ENCODE results near the gene SSTR4.

SSTR4 gene

DNA sequence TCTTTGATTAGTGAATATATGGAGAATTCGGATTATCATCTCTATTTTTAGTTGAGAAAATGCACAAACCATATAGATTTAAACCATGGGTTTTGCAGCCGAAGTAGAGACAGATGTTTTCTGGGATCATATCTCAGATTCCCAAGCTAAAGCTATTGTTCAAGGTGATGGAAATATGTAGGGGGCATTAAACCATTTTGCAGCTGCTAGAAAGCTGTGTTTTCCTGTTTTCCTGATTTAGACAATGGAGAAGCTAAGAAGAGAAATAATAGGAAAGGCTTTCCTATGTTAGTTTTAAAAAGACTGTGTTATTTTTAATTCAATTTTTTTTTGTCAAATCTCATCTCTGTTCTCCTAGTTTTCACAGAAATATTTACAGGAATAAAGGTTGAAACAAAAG lies 44.8 kb downstream of the SSTR4 start:
- H3K4me2 ChIP-seq (ENCODE audit: low read length), result no peak overlapping the region
- H3K79me2 ChIP-seq (ENCODE audit: control insufficient read depth, insufficient read depth, low read length, poor library complexity), result no peaks in the 10 kb centered on the region
- DNase-seq, result no peak
- H4K91ac ChIP-seq (ENCODE audit: low read depth, low read length), result no peak overlapping the region
- no peak overlapping the region for H2BK12ac ChIP-seq (ENCODE audit: low read length)
- no peaks in the 10 kb centered on the region for H3K27me3 ChIP-seq (ENCODE audit: insufficient read depth, low read length)
- no peak overlapping the region for H2BK120ac ChIP-seq (ENCODE audit: insufficient read depth, low read length, poor library complexity)
- no CpG with 5 or more reads among the region's 2 CpGs for WGBS (ENCODE audit: extremely low coverage, insufficient coverage, insufficient read length)
- no peak overlapping the region for H4K12ac ChIP-seq (ENCODE audit: low read depth, low read length)
- H3K18ac ChIP-seq (ENCODE audit: low read length), result no peak overlapping the region
- H3K4me3 ChIP-seq (ENCODE audit: low read depth, low read length), result no peak overlapping the region
- no peaks in the 10 kb centered on the region for H3K9me3 ChIP-seq (ENCODE audit: insufficient read depth, low read depth, low read length)
- H4K8ac ChIP-seq (ENCODE audit: low read depth, low read length), result no peak overlapping the region
- H2AFZ ChIP-seq (ENCODE audit: insufficient read depth, low read length, poor library complexity), result no peak overlapping the region
- H3K14ac ChIP-seq (ENCODE audit: low read length), result no peak overlapping the region
- H3K4ac ChIP-seq (ENCODE audit: low read depth, low read length), result no peak overlapping the region
- no peaks in the 10 kb centered on the region for H3K4me1 ChIP-seq (ENCODE audit: control insufficient read depth in 1 of 2, insufficient read depth in 2 of 2, low read length in 2 of 2)
- no peak overlapping the region for H2AK5ac ChIP-seq (ENCODE audit: low read length)
- H3K27ac ChIP-seq (ENCODE audit: low read depth, low read length), result no peak overlapping the region
- H3K79me1 ChIP-seq (ENCODE audit: low read length), result no peaks in the 10 kb centered on the region
- H3K9ac ChIP-seq (ENCODE audit: low read length), result no peak overlapping the region
- H3K36me3 ChIP-seq (ENCODE audit: control insufficient read depth in 1 of 2, insufficient read depth in 2 of 2, low read length in 2 of 2), result no peaks in the 10 kb centered on the region
- H2BK5ac ChIP-seq (ENCODE audit: low read depth, low read length, poor library complexity), result no peak overlapping the region
- H3K23ac ChIP-seq (ENCODE audit: low read length), result no peak overlapping the region

DNA sequence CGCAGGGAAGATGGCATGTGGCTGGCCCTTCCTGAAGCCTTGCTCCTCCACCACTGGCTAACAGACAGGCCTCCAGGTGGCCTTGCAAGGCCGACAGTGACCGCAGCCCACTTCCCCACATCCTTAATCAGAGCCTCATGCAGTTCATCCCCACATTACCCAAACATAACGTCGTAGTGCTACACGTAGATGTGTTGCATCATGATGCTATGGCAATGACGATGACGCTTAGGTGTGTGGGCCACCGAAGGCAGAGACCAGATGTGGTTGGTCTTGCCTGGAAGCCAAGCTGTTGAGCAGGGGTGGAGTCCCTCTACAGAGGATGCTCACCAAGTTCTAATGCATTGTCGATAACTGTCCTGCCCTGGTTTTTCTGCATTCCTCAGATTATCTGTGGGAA lies 45.4 kb downstream of the SSTR4 start:
- no peaks in the 10 kb centered on the region for H3K27me3 ChIP-seq (ENCODE audit: insufficient read depth, low read length)
- no CpG with 5 or more reads among the region's 10 CpGs for WGBS (ENCODE audit: extremely low coverage, insufficient coverage, insufficient read length)
- H3K4me3 ChIP-seq (ENCODE audit: low read depth, low read length), result no peak overlapping the region
- H3K18ac ChIP-seq (ENCODE audit: low read length), result no peak overlapping the region
- no peak for DNase-seq
- H4K8ac ChIP-seq (ENCODE audit: low read depth, low read length), result no peak overlapping the region
- no peak overlapping the region for H2BK5ac ChIP-seq (ENCODE audit: low read depth, low read length, poor library complexity)
- H3K4me2 ChIP-seq (ENCODE audit: low read length), result no peak overlapping the region
- H3K9me3 ChIP-seq (ENCODE audit: insufficient read depth, low read depth, low read length), result no peaks in the 10 kb centered on the region
- no peak overlapping the region for H2AFZ ChIP-seq (ENCODE audit: insufficient read depth, low read length, poor library complexity)
- H3K14ac ChIP-seq (ENCODE audit: low read length), result no peak overlapping the region
- no peak overlapping the region for H3K9ac ChIP-seq (ENCODE audit: low read length)
- no peaks in the 10 kb centered on the region for H3K79me2 ChIP-seq (ENCODE audit: control insufficient read depth, insufficient read depth, low read length, poor library complexity)
- H3K79me1 ChIP-seq (ENCODE audit: low read length), result no peaks in the 10 kb centered on the region
- no peak overlapping the region for H3K4ac ChIP-seq (ENCODE audit: low read depth, low read length)
- H2BK120ac ChIP-seq (ENCODE audit: insufficient read depth, low read length, poor library complexity), result no peak overlapping the region
- no peak overlapping the region for H3K27ac ChIP-seq (ENCODE audit: low read depth, low read length)
- no peak overlapping the region for H2BK12ac ChIP-seq (ENCODE audit: low read length)
- H3K4me1 ChIP-seq (ENCODE audit: control insufficient read depth in 1 of 2, insufficient read depth in 2 of 2, low read length in 2 of 2), result no peaks in the 10 kb centered on the region
- no peak overlapping the region for H4K91ac ChIP-seq (ENCODE audit: low read depth, low read length)
- H4K12ac ChIP-seq (ENCODE audit: low read depth, low read length), result no peak overlapping the region
- H3K36me3 ChIP-seq (ENCODE audit: control insufficient read depth in 1 of 2, insufficient read depth in 2 of 2, low read length in 2 of 2), result no peaks in the 10 kb centered on the region
- H3K23ac ChIP-seq (ENCODE audit: low read length), result no peak overlapping the region
- no peak overlapping the region for H2AK5ac ChIP-seq (ENCODE audit: low read length)

DNA sequence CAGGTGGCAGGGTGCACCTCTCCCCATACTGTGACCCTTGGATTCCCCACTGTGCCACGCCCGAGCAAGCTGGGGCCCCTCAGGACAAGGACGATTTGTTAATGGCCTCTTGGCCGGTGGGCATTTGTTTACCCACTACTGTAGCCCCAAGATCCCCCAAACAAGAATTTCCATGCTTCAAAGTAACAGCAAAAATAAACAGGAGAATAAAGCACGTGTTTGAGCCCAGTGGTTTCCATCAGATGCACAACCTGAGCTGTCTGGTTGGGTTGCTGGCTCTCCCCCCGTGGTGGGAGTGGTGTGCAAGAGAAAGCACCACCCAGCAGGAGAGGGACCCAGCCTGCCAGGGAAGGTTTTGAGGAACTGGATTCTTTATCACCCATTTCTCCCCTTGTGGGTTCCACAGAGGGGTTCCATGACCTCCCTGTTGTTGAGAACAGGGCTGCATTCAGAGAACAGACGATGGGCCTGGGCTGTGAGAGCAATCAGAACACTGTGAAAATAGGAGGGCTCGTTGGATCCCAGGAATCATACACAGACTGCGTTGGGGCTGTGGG lies 46.2 kb downstream of the SSTR4 start:
- Histone ChIP-seq H3K4me2 (ENCODE audit: low read length) (no peak overlapping the region), H3K4ac (ENCODE audit: low read depth, low read length) (no peak overlapping the region), H3K23ac (ENCODE audit: low read length) (no peak overlapping the region), H3K79me1 (ENCODE audit: low read length) (no peaks in the 10 kb centered on the region), H2AK5ac (ENCODE audit: low read length) (no peak overlapping the region), H2BK120ac (ENCODE audit: insufficient read depth, low read length, poor library complexity) (no peak overlapping the region), H2BK12ac (ENCODE audit: low read length) (no peak overlapping the region), H3K4me3 (ENCODE audit: low read depth, low read length) (no peak overlapping the region), H4K8ac (ENCODE audit: low read depth, low read length) (no peak overlapping the region), H2BK5ac (ENCODE audit: low read depth, low read length, poor library complexity) (no peak overlapping the region), H3K27me3 (ENCODE audit: insufficient read depth, low read length) (no peaks in the 10 kb centered on the region), H3K18ac (ENCODE audit: low read length) (no peak overlapping the region), H2AFZ (ENCODE audit: insufficient read depth, low read length, poor library complexity) (no peak overlapping the region), H3K36me3 (ENCODE audit: control insufficient read depth in 1 of 2, insufficient read depth in 2 of 2, low read length in 2 of 2) (no peaks in the 10 kb centered on the region), H3K4me1 (ENCODE audit: control insufficient read depth in 1 of 2, insufficient read depth in 2 of 2, low read length in 2 of 2) (no peaks in the 10 kb centered on the region), H4K91ac (ENCODE audit: low read depth, low read length) (no peak overlapping the region), H3K9ac (ENCODE audit: low read length) (no peak overlapping the region), H3K9me3 (ENCODE audit: insufficient read depth, low read depth, low read length) (no peaks in the 10 kb centered on the region), H3K27ac (ENCODE audit: low read depth, low read length) (no peak overlapping the region), H3K14ac (ENCODE audit: low read length) (no peak overlapping the region), H4K12ac (ENCODE audit: low read depth, low read length) (no peak overlapping the region), H3K79me2 (ENCODE audit: control insufficient read depth, insufficient read depth, low read length, poor library complexity) (no peaks in the 10 kb centered on the region)
- no CpG with 5 or more reads among the region's 9 CpGs for WGBS (ENCODE audit: extremely low coverage, insufficient coverage, insufficient read length)
- DNase-seq, result no peak

DNA sequence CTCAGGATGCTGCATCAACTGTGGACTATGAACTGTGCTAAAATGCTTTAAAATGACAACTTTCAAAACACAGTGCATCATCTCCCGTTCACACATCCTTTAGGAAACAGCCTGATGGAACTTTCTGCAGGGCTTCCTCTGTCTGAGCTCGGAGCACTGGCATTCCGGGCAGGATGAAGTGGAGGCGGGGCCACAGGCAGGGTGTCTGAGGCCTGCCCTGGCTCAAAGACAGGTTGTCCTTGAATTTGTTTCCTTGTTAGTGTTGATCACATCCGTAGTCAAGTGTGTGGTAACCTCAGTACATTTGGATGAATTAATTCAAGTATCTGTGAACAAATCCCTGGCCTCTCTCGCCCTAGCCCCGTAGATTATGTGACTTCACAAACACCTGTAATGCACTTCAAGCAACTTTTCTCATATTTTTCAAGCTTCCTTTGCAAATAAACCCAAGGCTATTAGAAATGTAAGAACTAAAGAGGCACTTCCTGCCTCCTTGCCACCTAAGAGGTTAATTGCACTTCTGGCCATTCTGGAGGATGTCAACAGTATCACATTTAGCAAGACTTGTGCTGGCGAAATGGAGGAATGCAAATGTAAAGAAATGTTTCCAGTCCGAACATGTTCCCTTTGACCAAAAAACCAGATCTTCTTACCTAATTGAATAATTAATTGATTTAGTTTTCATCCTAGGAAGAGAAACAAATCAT lies 47.9 kb downstream of the SSTR4 start:
- Histone ChIP-seq H4K8ac (ENCODE audit: low read depth, low read length) (no peak overlapping the region), H3K79me2 (ENCODE audit: control insufficient read depth, insufficient read depth, low read length, poor library complexity) (no peaks in the 10 kb centered on the region), H2BK5ac (ENCODE audit: low read depth, low read length, poor library complexity) (no peak overlapping the region), H3K4me3 (ENCODE audit: low read depth, low read length) (no peak overlapping the region), H3K4ac (ENCODE audit: low read depth, low read length) (no peak overlapping the region), H3K23ac (ENCODE audit: low read length) (no peak overlapping the region), H3K4me2 (ENCODE audit: low read length) (no peak overlapping the region), H4K91ac (ENCODE audit: low read depth, low read length) (no peak overlapping the region), H3K14ac (ENCODE audit: low read length) (no peak overlapping the region), H4K12ac (ENCODE audit: low read depth, low read length) (no peak overlapping the region), H2AK5ac (ENCODE audit: low read length) (no peak overlapping the region), H2AFZ (ENCODE audit: insufficient read depth, low read length, poor library complexity) (no peak overlapping the region), H2BK12ac (ENCODE audit: low read length) (no peak overlapping the region), H3K18ac (ENCODE audit: low read length) (no peak overlapping the region), H3K36me3 (ENCODE audit: control insufficient read depth in 1 of 2, insufficient read depth in 2 of 2, low read length in 2 of 2) (no peaks in the 10 kb centered on the region), H3K27ac (ENCODE audit: low read depth, low read length) (no peak overlapping the region), H3K4me1 (ENCODE audit: control insufficient read depth in 1 of 2, insufficient read depth in 2 of 2, low read length in 2 of 2) (no peaks in the 10 kb centered on the region), H3K9me3 (ENCODE audit: insufficient read depth, low read depth, low read length) (no peaks in the 10 kb centered on the region), H3K9ac (ENCODE audit: low read length) (no peak overlapping the region), H2BK120ac (ENCODE audit: insufficient read depth, low read length, poor library complexity) (no peak overlapping the region), H3K79me1 (ENCODE audit: low read length) (no peaks in the 10 kb centered on the region), H3K27me3 (ENCODE audit: insufficient read depth, low read length) (no peaks in the 10 kb centered on the region)
- WGBS (ENCODE audit: extremely low coverage, insufficient coverage, insufficient read length), result no CpG with 5 or more reads among the region's 9 CpGs
- no peak for DNase-seq

Measured in trophoblast cell (in vitro differentiated cells and primary cell).